ENCODE data around the gene GRHL1. TPM values are rescaled to one million over a fixed set of nuclear protein-coding genes. Genes with fewer than 3 reads are reported as not detected.

The GRHL1 gene
- total RNA-seq, 6 experiments from 2014 or later: 0.46 to 0.76 (median 0.59) TPM

DNA sequence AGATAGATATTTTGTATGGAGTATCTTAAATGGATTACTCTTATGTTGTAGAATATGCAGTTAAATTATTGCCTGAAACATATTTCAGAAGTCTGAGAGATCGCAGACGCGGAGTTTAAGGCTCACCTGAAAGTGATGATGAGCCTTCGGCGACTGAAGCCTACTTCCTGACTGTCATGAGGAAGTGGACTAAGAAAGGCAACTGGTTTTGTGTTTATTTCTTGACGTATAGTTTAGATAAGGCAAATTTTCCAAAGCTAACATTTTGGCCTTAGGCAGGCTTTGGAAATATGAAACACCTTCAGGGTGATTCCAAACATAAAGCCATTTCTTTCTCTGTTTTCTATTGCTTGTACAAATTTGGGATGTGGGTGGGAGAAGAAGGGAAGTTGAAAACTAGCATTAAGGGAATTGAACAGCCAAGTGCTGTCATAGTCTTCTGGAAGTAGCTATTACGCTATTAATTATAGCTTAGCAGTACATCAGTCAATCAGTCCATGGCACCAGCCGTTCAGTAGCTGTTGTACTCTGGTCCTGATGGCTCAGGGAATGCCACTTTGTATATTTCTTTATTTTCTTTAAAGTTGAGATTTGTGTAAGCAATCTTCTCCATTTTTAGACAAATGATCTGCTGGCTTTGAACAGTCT is 1.5 kb downstream of the GRHL1 start:
- DNase-seq: no peak
- H3K4me3 Mint-ChIP-seq: peak overlapping the region; percentile 75; the same call in 1 of the 2 replicates
- H3K36me3 Mint-ChIP-seq (ENCODE audit: low read depth): no peaks in the 10 kb centered on the region
- TF ChIP-seq, protein P1, sequence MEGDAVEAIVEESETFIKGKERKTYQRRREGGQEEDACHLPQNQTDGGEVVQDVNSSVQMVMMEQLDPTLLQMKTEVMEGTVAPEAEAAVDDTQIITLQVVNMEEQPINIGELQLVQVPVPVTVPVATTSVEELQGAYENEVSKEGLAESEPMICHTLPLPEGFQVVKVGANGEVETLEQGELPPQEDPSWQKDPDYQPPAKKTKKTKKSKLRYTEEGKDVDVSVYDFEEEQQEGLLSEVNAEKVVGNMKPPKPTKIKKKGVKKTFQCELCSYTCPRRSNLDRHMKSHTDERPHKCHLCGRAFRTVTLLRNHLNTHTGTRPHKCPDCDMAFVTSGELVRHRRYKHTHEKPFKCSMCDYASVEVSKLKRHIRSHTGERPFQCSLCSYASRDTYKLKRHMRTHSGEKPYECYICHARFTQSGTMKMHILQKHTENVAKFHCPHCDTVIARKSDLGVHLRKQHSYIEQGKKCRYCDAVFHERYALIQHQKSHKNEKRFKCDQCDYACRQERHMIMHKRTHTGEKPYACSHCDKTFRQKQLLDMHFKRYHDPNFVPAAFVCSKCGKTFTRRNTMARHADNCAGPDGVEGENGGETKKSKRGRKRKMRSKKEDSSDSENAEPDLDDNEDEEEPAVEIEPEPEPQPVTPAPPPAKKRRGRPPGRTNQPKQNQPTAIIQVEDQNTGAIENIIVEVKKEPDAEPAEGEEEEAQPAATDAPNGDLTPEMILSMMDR (IDR thresholded peaks at IDR 0.05): no peak
- H3K4me1 Mint-ChIP-seq (ENCODE audit: low read depth): peaks cover 23% of the 10 kb centered on the region
- no peak overlapping the region for H3K27ac Mint-ChIP-seq
- H3K9me3 Mint-ChIP-seq: no peaks in the 10 kb centered on the region
- H3K27me3 Mint-ChIP-seq (ENCODE audit: insufficient read depth): peaks cover 5% of the 10 kb centered on the region

DNA sequence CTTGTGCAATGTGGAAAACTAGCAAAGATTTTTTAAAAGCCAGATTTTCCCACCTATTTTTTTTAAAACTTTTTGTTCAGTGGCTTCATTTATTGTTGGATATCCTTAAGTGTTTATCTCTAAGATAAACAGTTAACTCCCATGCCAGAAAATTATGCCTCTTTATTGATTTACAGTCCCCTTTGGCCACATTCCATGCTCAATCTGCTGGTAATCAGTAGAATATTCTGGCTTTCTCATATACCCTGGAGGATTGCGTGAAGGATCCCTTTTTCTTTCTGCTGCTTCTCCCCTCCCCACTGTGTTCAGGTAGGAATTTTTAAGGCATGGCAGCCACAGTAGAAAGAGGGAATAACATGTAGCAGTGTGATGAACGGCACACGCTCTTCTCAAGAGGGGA is 2.6 kb downstream of the GRHL1 start:
- no peak for DNase-seq
- TF ChIP-seq, protein P1 (IDR thresholded peaks at IDR 0.05): no peak
- peaks cover 16% of the 10 kb centered on the region for H3K4me1 Mint-ChIP-seq (ENCODE audit: low read depth)
- peaks cover 7% of the 10 kb centered on the region for H3K27me3 Mint-ChIP-seq (ENCODE audit: insufficient read depth)
- no peaks in the 10 kb centered on the region for H3K9me3 Mint-ChIP-seq
- H3K4me3 Mint-ChIP-seq: no peak overlapping the region
- H3K27ac Mint-ChIP-seq: no peak overlapping the region
- H3K36me3 Mint-ChIP-seq (ENCODE audit: low read depth): no peaks in the 10 kb centered on the region

DNA sequence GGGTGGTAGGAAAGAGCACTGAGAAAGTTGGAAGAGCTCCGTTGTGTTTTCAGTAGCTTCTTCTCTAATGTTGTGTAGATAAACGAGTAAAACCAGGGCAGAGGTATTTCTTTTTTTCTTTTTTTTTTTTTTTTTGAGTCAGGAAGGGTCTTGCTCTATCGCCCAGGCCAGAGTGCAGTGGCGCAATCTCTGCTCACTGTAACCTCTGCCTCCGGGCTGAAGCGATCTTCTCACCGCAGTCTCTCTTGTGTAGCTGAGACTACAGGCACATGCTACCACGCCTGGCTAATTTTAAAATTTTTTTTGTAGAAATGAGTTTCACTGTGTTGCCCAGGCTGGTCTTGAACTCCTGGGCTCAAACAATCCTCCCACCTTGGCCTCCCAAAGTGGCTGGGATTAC is 6.6 kb downstream of the GRHL1 start:
- H3K4me1 Mint-ChIP-seq (ENCODE audit: low read depth): no peaks in the 10 kb centered on the region
- TF ChIP-seq, protein P1 (IDR thresholded peaks at IDR 0.05): no peak
- H3K27ac Mint-ChIP-seq: no peak overlapping the region
- DNase-seq: no peak
- peaks cover 5% of the 10 kb centered on the region; the same call in 1 of the 2 replicates for H3K27me3 Mint-ChIP-seq (ENCODE audit: insufficient read depth)
- no peaks in the 10 kb centered on the region for H3K36me3 Mint-ChIP-seq (ENCODE audit: low read depth)
- no peak overlapping the region for H3K4me3 Mint-ChIP-seq
- H3K9me3 Mint-ChIP-seq: no peaks in the 10 kb centered on the region

DNA sequence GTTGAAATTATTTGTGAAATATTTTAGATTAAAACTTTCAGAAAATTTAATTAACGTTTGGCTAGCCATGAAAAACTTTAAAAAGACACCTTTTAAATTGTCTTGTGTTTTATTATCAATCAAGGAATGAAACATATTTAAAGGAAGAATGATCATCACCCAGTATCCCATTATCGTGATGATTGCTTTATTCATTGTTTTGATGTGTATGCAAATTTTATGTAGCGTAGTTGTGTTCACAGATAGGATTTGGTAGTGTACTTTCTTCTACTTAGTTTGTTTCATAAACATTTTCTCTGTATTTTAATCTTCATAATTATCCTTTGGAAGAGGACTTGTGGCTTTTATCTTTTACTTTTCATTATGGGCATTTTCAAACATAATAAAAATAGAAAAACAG is 7.8 kb downstream of the GRHL1 start:
- TF ChIP-seq, protein P1 (IDR thresholded peaks at IDR 0.05): no peak
- Mint-ChIP-seq H3K4me1 (ENCODE audit: low read depth) (no peaks in the 10 kb centered on the region), H3K36me3 (ENCODE audit: low read depth) (no peaks in the 10 kb centered on the region), H3K9me3 (no peaks in the 10 kb centered on the region), H3K4me3 (no peak overlapping the region), H3K27ac (no peak overlapping the region), H3K27me3 (ENCODE audit: insufficient read depth) (peaks cover 5% of the 10 kb centered on the region; the same call in 1 of the 2 replicates)
- DNase-seq: no peak

DNA sequence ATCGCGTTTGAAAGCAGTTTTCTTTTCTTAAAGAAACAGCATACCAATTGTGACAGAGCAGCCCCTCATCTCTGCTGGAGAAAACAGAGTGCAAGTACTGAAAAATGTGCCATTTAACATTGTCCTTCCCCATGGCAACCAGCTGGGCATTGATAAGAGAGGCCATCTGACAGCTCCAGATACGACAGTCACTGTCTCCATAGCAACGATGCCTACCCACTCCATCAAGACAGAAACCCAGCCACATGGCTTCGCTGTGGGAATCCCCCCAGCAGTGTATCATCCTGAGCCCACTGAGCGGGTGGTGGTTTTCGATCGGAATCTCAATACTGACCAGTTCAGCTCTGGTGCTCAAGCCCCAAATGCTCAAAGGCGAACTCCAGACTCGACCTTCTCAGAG is 9.5 kb downstream of the GRHL1 start:
- TF ChIP-seq, protein P1 (IDR thresholded peaks at IDR 0.05): no peak
- Mint-ChIP-seq H3K36me3 (ENCODE audit: low read depth) (no peaks in the 10 kb centered on the region), H3K4me3 (no peak overlapping the region), H3K4me1 (ENCODE audit: low read depth) (no peaks in the 10 kb centered on the region), H3K27ac (no peak overlapping the region), H3K27me3 (ENCODE audit: insufficient read depth) (peaks cover 3% of the 10 kb centered on the region; the same call in 1 of the 2 replicates), H3K9me3 (no peaks in the 10 kb centered on the region)
- DNase-seq: no peak

Measured in HFFc6 (cell line).